SKM-1 treated with dmso at 0.1 percent for 144 hours (cell line): ENCODE results near the gene CD72.
"Not testable (repeated sequence)": the region's sequence is repeated elsewhere in the genome, so short reads cannot be mapped to it uniquely, and the experiment has no call there.

Experiments used
- DNase-seq: peaks from one replicate; lab custom pipeline; 2025; ENCODE audit not compliant: unreplicated experiment; lab: John Stamatoyannopoulos, UW

Gene CD72

DNA sequence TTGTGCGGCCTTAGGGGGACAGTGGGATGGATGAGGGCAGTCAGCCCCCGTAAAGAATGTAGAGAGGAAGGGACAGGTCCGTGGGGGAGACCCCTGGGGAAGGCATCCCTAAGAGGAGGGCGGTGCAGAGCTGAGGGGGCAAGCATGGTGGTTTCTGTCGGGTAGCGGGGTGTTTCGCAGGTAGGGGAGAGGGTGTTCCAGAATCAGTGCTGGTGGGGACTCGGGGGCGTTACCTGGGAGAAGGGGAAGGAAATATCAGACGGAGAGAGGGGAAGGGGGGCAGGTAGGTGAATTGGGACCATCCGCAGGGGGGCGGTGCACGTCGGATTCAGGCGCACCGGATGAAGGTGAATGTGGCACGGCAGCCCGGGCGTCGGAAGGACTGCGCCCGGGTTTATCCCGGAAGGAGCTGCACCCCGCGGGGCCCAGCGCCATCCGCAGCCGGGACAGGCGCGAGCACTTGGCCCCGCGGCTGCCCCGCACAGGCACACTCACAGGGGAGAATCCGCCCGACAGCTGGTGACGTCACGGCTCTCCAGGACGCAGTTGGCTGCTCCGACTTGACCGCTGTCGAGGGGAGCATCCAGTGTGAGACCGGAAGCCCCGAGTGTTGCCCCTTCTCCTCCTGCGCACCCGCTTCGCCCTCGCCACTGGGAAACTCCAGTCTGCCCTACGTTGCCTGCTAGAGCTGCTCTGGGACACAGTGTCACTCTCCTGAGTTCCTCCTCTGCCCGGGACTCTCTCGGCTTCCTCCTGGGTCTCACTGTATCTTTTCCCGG is 1.3 kb downstream of the CD72 start:
- DNase-seq: no peak

DNA sequence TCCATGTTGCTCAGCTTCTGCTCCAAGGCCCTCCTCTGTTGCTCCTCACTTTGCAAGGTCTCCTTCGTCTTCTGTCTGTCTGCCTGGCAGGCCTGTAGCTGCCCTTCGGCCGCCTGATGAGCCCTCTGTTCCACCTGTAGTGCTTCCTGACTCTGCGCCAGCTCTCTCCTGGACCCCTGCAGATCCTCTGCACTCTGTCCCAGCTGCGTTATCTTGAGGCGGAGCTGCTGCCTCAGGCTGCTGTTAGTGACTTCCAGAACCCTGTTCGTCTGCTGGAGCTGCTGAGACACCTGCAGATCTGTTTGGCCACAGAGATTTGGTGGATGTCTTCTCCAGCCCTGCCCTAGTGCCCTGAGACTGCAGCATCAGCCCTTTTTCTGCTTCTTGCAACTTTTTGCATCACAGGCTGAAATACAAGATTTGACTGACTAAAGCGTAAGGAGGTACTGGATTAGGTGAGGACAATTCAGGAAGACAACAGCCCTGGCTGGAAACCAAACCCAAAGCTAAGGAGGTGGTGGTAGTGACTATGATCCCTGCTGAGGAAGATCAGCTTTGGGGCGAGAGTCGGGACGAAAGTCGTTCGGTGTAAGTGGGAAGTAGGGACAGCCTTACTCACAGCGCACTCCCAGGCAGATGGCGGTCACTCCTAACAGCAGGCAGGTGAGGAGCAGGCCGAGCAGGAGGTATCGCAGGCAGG is 2.1 kb downstream of the CD72 start:
- no peak for DNase-seq

DNA sequence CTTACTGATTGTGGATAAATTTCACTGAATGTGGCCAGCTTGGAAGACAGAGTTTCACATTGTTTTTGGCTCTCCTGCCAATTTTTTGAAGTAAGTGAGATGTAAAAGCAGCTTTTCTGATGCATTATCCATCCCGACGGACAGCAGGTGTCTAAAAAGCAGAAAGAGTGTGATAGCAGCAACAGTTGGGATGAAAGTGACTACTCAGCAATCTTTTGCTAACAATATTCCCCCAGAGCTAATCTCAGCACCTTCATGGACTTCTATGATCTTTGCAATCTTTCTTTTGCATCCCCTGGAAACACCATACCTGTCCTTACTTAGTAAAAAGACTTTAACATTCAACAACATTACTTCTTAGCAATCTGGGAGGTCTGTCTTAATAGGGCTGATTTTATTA is 5.4 kb downstream of the CD72 start:
- no peak for DNase-seq

DNA sequence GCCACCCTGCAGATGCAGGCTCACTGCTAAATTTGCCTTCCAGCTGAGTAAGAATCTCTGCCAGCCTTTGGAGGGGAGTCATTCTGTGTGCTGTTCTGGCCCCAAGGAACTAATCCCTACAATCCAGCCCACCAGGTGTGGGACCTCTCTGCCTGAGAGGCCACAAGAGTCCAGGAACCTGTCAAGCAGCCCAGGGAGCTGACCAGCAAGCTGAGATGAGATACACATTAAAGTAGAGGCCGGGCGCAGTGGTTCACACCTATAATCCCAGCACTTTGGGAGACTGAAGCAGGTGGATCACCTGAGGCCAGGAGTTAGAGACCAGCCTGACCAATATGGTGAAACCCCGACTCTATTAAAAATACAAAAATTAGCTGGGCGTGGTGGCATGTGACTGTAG is 6.1 kb downstream of the CD72 start:
- not testable (repeated sequence) for DNase-seq

DNA sequence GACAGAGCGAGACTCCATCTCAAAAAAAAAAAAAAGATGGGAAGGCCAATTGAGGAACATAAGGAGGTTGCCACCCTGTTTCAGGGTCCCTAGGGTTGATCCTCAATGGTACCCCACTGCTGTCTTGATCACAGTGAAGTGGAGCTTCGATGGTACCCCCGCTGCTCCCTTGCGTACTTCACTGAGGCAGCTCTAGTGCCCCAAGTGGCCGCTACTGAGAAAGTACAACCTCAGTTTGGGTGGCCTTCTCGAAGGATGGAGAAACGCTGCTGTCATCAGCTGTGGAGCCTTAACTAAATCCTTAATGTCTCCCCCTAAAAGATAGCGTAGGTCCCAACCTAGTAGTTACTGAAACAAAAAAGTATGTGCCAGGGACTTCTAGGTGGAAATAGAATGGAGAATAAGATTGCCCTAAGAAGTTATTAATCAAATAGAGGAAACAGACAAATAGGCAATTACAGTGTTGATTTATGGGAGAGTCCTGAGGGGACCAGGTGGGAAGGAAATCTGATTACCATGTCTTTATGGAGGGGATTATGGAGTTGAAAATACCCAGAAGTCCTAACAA is 6.9 kb downstream of the CD72 start:
- peak; percentile 7 for DNase-seq

DNA sequence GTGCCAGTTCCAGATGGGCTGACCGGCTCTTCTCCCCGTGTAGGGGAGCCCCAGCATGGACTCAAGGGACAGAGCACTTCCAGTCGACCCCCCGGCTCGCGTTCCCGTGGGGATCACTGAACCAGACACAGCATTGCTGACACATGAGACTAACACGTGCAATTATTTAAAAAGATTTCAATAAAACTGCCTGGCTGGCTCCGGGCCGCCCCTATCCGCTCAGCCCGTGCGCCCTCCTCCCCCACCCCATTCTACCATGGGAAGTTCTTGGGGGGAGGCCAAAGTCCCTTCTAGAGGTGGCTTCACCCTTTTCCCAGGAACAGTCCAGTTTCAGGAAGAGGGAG is 8.4 kb downstream of the CD72 start:
- no peak for DNase-seq

DNA sequence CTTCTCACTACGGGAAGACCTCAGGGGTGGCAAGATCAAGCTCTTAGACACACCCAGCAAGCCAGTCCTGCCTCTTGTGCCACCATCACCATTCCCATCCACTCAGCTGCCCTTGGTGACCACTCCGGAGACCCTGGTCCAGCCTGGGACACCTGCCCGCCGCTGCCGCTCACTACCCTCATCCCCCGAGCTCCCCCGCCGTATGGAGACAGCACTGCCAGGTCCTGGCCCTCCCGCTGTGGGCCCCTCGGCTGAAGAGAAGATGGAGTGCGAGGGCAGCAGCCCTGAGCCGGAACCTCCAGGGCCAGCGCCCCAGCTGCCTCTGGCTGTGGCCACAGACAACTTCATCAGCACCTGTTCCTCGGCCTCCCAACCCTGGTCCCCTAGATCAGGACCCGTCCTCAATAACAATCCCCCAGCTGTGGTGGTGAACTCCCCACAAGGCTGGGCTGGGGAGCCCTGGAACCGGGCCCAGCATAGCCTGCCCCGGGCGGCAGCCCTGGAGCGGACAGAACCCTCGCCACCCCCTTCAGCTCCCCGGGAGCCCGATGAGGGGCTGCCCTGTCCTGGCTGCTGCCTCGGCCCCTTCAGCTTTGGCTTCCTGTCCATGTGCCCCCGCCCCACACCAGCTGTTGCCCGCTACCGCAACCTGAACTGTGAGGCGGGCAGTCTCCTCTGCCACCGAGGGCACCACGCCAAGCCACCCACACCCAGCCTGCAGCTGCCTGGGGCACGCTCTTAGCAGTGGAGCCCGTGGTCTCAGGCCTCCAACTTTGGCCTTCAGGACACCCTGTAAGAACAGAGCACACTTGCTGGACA is 9.0 kb downstream of the CD72 start:
- DNase-seq: no peak

DNA sequence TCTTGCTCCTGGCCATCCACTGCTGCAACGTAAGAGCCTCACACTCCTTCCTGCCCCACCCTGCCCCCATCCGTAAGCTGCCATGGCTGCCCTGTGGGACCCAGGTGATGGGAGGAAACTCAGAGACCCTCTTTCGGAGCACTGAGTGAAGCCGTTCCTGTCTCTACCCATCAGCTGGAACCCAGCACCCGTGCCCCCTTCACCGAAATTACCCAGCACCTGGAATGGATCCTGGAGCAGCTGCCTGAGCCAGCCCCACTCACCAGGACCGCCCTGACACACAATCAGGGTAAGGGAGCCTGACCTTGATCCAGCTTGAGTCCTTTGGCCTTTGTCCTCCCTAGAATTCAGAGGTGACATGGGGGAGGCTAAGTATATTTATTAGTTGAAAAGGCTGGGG is 10.0 kb downstream of the CD72 start:
- DNase-seq: no peak

DNA sequence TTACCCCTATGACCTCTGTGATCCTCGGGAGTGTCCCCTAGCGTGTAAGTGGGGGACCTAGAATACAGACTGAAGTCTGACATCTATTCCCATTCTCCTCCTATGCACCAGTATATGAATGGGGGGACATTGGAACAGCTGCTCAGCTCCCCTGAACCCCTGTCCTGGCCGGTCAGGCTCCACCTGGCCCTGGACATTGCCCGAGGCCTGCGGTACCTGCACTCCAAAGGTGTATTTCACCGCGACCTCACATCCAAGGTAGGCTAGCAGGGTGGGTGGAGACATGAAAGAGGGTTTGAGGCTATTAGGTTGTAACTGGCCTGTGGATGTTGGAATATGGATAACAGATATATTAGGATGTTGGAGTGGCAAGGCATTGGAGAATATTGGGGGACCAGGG is 11.5 kb downstream of the CD72 start:
- DNase-seq: no peak

DNA sequence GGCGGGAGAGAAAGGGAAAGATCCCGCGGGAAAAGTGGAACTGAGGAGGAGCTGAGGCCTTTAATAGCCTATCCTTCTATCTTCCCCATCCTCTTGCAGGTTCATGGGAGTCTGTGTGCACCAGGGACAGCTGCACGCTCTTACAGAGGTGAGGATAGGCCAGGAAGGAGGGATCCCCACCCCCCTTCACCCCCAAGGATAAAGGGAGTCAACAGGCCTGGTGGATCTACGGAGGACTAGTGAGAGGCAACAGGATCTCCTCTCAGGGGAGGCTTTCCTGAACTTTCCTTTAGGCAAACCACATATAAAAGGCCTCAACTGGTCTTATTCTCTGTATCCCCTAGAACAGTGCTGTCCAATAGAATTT is 12.1 kb downstream of the CD72 start:
- DNase-seq: no peak

DNA sequence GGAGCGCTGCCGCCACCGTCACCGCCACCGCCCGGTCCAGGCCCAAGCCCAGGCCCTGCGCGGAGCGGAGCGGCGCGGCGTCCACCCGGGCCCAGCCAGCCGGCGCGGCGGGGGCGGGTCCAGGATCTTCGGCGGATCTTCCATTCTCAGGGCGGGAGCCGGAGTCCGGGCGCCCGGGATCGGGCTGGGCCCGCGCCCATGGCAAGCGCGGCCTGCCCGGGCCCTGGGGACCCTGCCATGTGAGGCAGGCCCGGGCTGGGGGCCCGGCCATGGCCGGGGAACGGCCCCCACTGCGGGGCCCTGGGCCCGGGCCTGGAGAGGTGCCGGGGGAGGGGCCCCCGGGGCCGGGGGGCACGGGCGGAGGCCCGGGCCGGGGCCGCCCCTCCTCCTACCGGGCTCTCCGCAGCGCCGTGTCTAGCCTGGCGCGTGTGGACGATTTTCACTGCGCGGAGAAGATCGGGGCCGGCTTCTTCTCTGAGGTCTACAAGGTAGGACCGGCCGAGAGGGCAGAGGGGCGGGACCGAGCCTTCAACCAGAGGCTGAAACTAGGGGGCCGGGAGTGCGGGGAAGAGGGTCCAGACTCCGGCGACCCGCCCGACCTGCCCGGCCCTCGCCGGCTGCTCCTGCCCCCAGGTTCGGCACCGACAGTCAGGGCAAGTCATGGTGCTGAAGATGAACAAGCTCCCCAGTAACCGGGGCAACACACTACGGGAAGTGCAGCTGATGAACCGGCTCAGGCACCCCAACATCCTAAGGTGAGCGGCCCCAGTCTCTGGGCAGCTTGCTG is 12.7 kb downstream of the CD72 start:
- DNase-seq: no peak

DNA sequence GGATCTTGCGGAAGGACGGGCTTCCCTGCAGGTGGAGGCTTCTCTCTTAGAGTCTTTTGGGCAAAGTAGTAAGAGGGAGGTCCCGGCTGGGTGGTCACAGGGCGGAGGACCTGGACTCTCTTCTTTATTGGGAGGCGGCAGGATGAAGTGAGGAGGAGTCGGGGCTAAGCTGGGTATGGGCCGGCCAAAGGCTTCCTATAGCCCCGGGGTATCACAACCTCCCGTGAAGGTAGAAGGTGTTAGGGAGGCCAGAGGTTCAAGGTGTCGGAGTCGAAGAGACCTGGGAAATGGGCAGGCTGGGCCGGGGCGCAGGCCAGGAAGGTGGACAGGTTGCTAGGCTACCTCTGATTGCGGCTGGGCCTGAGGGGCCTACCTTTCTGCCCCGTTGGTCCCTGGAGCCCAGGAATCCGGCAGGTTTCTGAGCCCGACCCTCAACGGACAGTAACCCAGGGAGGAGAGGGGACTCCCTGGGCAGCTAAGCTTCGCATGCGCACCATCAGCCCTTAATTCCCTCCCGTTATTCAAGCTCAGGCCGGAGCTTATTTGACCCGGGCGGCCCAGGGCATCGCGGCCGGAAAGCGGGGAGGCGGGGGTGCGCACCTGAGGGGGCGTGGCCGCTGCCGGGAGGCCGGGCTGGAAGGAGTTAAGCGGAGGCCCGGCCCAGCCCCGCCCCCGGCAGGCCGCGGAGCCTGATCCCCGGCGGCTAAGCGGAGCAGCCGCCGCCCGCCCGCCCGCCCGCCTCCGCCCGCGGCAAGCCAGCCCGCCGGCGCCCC is 13.4 kb downstream of the CD72 start, which contains the start of gene TESK1:
Gene TESK1 (plus strand): TSS at position 685 of the 773 bp plus-strand sequence. CDS start 358 bp downstream, outside the sequence.
- peak; percentile 56 for DNase-seq

DNA sequence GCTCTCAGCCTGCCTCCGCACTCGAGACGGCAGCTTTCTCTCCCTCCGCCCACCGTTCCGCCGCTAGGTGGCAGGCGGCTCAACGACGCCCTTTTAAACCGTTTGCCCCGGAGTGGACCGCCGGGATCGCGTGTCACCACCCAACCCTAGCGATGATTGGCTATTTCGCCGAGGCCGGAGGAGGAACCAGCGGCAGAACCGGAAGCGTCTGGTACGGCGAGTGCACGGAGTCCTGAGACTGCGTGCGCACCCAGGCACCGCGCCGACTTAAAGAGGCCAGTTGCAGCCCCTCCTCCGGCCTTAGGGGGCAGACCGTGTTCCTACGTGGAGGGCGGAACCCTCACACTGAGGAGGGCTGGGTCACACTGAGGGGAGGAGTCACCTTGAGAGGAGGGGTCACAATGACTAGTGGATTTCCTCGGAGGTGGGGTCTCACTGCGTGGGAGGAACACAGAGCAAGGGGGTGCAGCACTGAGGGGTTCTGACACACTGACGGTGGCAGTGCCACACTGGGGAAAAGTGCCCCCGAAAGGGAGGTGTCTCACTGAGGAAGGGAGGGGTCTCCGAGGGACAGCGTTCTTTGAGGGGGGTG is 14.1 kb downstream of the CD72 start:
- DNase-seq: peak; percentile 99

DNA sequence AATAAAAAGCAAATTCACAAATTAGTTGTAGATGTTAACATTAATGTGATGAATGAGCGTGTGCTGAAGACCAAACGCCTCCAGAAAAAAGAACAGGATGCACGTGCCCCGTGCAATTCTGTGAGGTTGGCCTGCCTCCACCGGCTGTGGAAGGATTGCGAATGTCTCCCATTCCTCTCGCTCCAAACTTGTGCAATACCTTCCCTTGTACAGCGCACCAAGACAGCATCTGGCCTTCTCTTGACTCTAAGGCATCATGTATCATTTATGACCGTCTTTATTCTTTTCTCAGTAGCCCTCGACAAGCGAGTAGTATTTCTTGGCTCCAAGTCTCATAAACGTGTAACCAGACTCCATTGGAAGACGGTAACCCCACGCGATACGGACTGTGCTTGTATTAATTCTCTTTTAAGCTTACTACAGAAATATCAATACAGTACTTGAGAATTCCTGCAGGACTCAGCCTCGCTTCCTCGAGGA is 14.7 kb downstream of the CD72 start:
- DNase-seq: peak; percentile 62

DNA sequence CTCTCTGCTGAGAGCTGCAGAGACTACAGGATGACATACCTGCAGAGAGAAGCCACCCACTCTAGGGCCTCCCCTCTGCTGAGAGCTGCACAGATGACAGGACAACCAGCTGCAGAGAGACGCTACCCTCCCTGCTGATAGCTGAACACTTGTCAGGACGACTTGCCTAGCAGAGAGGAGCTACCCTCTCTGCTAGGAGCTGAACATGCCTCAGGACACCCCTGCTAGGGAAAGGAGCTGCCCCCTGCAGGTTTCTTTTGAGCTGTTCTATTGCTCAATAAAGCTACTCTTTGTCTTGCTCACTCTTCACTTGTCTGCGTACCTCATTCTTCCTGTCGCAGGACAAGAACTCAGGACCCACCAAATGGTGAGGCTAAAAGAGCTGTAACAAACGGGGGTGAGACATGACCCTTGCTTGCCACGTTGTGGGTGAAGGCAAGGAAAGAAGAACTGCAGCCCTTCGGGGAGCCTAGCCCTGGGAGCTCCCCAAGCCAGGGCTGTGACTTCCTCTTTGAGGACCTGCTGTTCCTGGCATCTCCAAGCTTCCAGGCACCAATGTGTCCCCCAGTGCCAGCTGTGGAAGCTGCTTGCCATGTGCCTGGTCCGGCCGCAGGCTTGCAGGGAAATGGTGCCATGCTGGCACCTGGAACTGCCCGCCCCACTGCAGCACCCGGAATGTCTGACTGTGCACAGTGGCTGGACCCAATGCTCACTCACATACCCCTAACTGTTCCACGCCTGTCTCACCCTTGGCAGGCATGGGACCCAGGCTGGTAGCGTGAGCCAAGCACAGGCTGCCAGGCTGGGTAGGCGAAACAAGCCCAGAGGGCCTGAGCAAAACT is 18.2 kb downstream of the CD72 start:
- DNase-seq: peak; percentile 42

DNA sequence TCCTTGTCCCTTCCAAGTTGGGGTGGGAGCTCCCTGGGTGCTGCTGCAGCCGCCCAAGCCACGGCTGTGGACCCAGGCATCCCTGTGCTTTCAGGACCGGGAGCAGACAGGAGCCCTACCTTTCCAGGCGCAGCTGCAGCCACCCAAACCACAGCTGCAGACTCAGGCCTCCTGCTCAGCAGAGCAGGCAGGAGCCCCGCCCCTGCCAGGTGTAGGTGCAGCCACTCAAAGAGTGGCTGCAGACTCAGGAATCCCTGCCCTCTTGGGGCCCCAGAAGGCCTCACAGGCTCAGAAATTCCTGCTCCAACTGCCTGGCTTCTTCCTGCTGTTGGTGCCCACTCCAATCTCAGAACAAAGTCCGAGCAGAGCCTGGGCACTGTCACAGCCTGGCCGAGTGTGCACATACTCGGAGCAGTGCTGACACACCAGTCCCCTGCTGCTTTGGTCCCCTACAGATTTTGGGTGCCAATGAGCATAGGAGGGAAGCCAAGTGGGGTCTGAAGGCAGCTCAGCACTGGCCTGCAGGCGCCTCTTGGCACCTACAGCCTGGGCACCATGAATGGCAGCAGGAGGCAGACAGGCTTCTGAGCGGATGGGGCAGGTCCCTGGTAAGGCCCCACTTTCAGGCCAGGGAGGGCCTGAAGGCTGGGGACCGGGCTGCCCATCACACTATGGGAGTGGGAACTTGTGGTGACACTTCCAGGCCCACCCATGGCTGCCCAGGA is 19.2 kb downstream of the CD72 start:
- no peak for DNase-seq

DNA sequence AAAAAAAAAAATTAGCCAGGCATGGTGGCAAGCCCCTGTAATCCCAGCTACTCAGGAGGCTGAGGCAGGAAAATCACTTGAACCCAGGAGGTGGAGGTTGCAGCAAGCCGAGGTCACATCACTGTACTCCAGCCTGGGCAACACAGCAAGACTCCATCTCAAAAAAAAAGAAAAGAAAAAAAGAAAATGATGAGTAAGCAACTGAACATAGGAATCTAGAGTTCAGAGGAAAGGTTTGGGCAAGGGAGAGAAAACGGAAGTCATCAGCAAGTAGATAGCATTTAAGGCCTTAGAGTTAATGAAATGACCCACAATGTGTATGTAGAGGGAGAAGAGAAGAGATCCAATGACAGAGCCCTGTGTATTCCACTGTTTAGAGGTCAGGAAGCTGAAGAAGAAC is 21.3 kb downstream of the CD72 start:
- not testable (repeated sequence) for DNase-seq

DNA sequence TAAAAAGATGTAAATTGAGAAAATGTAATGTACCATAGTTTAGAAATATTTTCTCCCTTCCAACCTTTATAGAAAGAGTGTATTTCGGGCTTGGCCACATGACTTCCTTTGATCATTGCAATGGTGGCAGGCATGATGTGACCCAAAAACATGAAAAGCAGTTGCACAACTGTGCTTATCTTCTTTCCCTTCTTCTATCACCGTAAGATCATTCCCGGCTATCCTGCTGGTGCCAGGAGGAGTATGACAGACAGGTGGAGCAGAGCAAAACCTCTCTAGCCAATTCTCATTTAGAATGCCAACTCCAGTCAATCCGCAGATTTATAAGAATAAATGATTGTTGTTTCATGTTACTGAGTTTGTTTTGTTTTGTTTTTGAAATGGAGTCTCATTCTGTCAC is 23.7 kb downstream of the CD72 start:
- DNase-seq: no peak
